Measurements from ENCODE around the gene SARM1. TPM values are rescaled to one million over a fixed set of nuclear protein-coding genes. Genes with fewer than 3 reads are reported as not detected.

SARM1 gene
- total and polyA plus RNA-seq, 2 experiments from 2014 or later = 14.5 to 19.5 TPM

DNA sequence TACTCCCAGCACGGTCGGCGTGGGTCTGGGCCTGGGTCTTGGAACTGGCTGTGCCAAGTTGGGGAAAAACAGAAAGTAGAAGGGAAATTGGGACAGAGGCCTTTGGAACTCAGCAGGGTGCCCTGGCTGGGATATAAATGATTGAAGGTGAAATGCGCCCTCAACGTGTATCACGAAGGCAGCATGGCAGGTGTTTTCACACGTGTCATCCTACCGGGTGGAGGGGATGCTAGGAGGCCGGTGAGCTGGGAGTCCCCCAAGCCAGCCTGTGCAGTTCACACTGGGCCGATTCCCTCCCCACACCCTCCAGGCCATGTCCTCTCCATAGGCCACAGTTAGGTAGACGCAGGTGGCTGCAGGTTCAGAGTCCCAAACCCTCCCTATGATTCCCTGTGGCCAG lies 30.0 kb upstream of the SARM1 start:
- Histone ChIP-seq H2AFZ (no peak overlapping the region), H3K27me3 (no peaks in the 10 kb centered on the region), H3K27ac (no peak overlapping the region), H3K9me3 (ENCODE audit: low read depth) (no peaks in the 10 kb centered on the region), H3K4me2 (no peak overlapping the region), H3K79me2 (peaks cover 34% of the 10 kb centered on the region), H3K4me1 (ENCODE audit: insufficient read depth) (peaks cover 7% of the 10 kb centered on the region), H4K20me1 (ENCODE audit: insufficient read depth, poor library complexity, severe bottlenecking) (peaks cover 8% of the 10 kb centered on the region), H3K4me3 (no peak overlapping the region), H3K36me3 (replicated peaks; ENCODE audit: insufficient read depth, low read depth) (no peaks in the 10 kb centered on the region), H3K9me2 (replicated peaks; ENCODE audit: insufficient read depth) (no peaks in the 10 kb centered on the region)
- no peak for TF ChIP-seq EZH2phosphoT487 (IDR thresholded peaks at IDR 0.05; ENCODE audit: low read depth, severe bottlenecking, unreplicated experiment)
- TF ChIP-seq, protein P1, sequence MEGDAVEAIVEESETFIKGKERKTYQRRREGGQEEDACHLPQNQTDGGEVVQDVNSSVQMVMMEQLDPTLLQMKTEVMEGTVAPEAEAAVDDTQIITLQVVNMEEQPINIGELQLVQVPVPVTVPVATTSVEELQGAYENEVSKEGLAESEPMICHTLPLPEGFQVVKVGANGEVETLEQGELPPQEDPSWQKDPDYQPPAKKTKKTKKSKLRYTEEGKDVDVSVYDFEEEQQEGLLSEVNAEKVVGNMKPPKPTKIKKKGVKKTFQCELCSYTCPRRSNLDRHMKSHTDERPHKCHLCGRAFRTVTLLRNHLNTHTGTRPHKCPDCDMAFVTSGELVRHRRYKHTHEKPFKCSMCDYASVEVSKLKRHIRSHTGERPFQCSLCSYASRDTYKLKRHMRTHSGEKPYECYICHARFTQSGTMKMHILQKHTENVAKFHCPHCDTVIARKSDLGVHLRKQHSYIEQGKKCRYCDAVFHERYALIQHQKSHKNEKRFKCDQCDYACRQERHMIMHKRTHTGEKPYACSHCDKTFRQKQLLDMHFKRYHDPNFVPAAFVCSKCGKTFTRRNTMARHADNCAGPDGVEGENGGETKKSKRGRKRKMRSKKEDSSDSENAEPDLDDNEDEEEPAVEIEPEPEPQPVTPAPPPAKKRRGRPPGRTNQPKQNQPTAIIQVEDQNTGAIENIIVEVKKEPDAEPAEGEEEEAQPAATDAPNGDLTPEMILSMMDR (IDR thresholded peaks at IDR 0.05; ENCODE audit: poor library complexity) = no peak
- TF ChIP-seq EZH2 (IDR thresholded peaks at IDR 0.05; ENCODE audit: borderline replicate concordance) = no peak
- WGBS (ENCODE audit: low lambda C conversion rate, missing lambda C conversion rate) = 96% methylated on average over 11 of the region's 11 CpGs
- no peak for DNase-seq (ENCODE audit: low spot score)

DNA sequence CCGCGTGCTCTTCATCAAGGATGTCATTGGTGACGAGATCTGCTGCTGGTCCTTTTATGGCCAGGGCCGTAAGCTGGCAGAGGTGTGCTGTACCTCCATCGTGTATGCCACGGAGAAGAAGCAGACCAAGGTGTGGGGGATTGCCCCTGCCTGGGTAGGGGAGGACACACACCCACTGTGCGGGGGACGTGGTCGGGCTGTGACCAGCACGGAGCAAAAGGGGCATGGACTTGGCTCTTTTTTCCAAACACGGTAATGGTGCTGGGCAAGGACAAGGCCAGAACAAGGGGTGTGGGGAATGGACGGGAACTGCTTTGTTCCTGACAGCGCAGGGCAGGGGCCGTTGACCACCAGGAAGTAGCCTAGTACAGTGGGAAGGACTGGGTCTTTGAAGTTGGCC lies 29.2 kb upstream of the SARM1 start:
- H3K4me2 ChIP-seq = no peak overlapping the region
- H3K27me3 ChIP-seq = no peaks in the 10 kb centered on the region
- no peaks in the 10 kb centered on the region for H3K36me3 ChIP-seq (replicated peaks; ENCODE audit: insufficient read depth, low read depth)
- no peak overlapping the region for H3K4me3 ChIP-seq
- no peaks in the 10 kb centered on the region for H3K9me2 ChIP-seq (replicated peaks; ENCODE audit: insufficient read depth)
- H3K27ac ChIP-seq = no peak overlapping the region
- H3K79me2 ChIP-seq = peaks cover 26% of the 10 kb centered on the region
- peaks cover 8% of the 10 kb centered on the region for H4K20me1 ChIP-seq (ENCODE audit: insufficient read depth, poor library complexity, severe bottlenecking)
- no peak overlapping the region for H2AFZ ChIP-seq
- no peak for DNase-seq (ENCODE audit: low spot score)
- H3K9me3 ChIP-seq (ENCODE audit: low read depth) = no peaks in the 10 kb centered on the region
- peaks cover 9% of the 10 kb centered on the region for H3K4me1 ChIP-seq (ENCODE audit: insufficient read depth)
- WGBS (ENCODE audit: low lambda C conversion rate, missing lambda C conversion rate) = 98% methylated on average over 14 of the region's 14 CpGs
- TF ChIP-seq EZH2phosphoT487 (IDR thresholded peaks at IDR 0.05; ENCODE audit: low read depth, severe bottlenecking, unreplicated experiment) (no peak), EZH2 (IDR thresholded peaks at IDR 0.05; ENCODE audit: borderline replicate concordance) (no peak)
- TF ChIP-seq, protein P1 (IDR thresholded peaks at IDR 0.05; ENCODE audit: poor library complexity) = no peak

DNA sequence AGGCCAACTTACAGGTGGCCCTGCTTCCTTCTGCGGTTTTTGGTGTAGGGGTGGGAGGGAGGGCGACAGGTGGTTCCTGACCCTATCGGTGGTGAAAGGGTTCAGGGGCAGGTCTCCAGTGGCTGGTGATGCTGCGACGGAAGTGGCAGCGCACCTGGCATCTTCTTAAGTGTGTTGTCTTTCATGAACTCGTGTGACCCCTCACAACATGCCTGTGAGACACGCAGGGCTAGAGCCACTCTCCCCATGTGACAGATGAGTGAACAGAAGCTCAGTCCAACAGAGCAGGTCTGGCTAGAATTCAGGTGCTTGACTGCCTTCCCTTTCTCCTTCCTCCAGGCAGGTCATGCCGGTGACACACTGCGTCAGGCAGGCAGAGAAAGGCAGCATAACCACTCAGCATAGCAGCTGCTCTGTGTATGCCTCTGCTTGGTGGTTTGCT lies 28.0 kb upstream of the SARM1 start:
- Histone ChIP-seq H3K4me1 (ENCODE audit: insufficient read depth) (peaks cover 11% of the 10 kb centered on the region), H3K4me3 (no peak overlapping the region), H3K4me2 (no peak overlapping the region), H3K27ac (no peak overlapping the region), H3K79me2 (peaks cover 14% of the 10 kb centered on the region), H3K9me3 (ENCODE audit: low read depth) (no peaks in the 10 kb centered on the region), H2AFZ (no peak overlapping the region), H3K36me3 (replicated peaks; ENCODE audit: insufficient read depth, low read depth) (no peaks in the 10 kb centered on the region), H3K27me3 (no peaks in the 10 kb centered on the region), H3K9me2 (replicated peaks; ENCODE audit: insufficient read depth) (no peaks in the 10 kb centered on the region), H4K20me1 (ENCODE audit: insufficient read depth, poor library complexity, severe bottlenecking) (no peaks in the 10 kb centered on the region)
- WGBS (ENCODE audit: low lambda C conversion rate, missing lambda C conversion rate) = 96% methylated on average over 8 of the region's 10 CpGs
- DNase-seq (ENCODE audit: low spot score) = no peak
- no peak for TF ChIP-seq EZH2 (IDR thresholded peaks at IDR 0.05; ENCODE audit: borderline replicate concordance)
- TF ChIP-seq, protein P1 (IDR thresholded peaks at IDR 0.05; ENCODE audit: poor library complexity) = no peak
- no peak for TF ChIP-seq EZH2phosphoT487 (IDR thresholded peaks at IDR 0.05; ENCODE audit: low read depth, severe bottlenecking, unreplicated experiment)

DNA sequence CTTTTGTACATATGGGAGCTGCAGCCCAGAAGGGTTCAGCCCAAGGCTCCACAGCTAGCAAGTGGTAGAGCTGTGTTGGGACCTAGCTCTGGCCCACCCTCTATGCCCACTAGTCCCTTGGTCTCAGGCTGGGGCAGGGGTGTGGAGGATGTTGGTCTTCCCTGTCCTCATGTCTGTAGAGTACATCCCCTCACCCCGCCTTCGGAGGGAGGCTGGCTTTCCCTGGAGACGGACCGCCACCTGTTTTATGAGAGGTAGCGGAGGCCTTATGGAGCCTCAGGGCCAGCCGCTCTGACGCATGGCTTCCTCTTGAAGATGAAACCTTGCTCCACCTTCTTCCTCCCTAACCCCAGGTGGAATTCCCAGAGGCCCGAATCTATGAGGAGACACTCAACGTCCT lies 27.5 kb upstream of the SARM1 start:
- Histone ChIP-seq H3K27ac (no peak overlapping the region), H2AFZ (no peak overlapping the region), H3K36me3 (replicated peaks; ENCODE audit: insufficient read depth, low read depth) (no peaks in the 10 kb centered on the region), H3K27me3 (no peaks in the 10 kb centered on the region), H3K4me3 (no peak overlapping the region), H3K4me2 (no peak overlapping the region), H3K4me1 (ENCODE audit: insufficient read depth) (peaks cover 11% of the 10 kb centered on the region), H3K9me3 (ENCODE audit: low read depth) (no peaks in the 10 kb centered on the region), H3K79me2 (peaks cover 9% of the 10 kb centered on the region), H3K9me2 (replicated peaks; ENCODE audit: insufficient read depth) (no peaks in the 10 kb centered on the region), H4K20me1 (ENCODE audit: insufficient read depth, poor library complexity, severe bottlenecking) (no peaks in the 10 kb centered on the region)
- DNase-seq (ENCODE audit: low spot score) = no peak
- 92% methylated on average over 9 of the region's 9 CpGs for WGBS (ENCODE audit: low lambda C conversion rate, missing lambda C conversion rate)
- TF ChIP-seq, protein P1 (IDR thresholded peaks at IDR 0.05; ENCODE audit: poor library complexity) = no peak
- TF ChIP-seq EZH2 (IDR thresholded peaks at IDR 0.05; ENCODE audit: borderline replicate concordance) (no peak), EZH2phosphoT487 (IDR thresholded peaks at IDR 0.05; ENCODE audit: low read depth, severe bottlenecking, unreplicated experiment) (no peak)
